ENCODE data around the gene F3. TPM values are rescaled to one million over a fixed set of nuclear protein-coding genes. Genes with fewer than 3 reads are reported as not detected.

Gene F3
- total RNA-seq, 3 donors from 2014 or later (not counting 1 experiment from before 2014, with no cell fraction given): 1.9 to 2.5 TPM; not detected in 1

DNA sequence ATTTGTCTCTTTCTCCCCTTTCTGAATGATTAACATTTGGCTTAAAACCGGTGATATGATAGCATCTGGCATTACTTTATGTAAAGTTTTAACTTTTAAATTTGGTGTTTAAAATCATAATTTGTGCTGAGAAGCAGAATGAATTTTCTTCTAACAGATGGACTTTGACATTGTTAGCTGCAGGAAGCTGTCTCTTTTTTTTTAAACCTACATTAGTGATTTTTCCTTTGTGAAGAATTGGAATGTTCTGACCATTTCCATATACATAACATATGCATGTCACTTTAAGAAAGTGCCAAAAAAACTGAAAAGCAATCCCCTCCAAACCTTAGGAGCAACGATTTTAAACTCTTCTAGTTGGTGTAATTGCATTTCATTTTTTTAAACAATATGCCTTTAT lies 22.2 kb downstream of the F3 start:
- no peaks in the 10 kb centered on the region for H3K9me3 ChIP-seq (ENCODE audit: control insufficient read depth, insufficient read depth, low read length)
- DNase-seq: no peak
- TF ChIP-seq, protein P1, sequence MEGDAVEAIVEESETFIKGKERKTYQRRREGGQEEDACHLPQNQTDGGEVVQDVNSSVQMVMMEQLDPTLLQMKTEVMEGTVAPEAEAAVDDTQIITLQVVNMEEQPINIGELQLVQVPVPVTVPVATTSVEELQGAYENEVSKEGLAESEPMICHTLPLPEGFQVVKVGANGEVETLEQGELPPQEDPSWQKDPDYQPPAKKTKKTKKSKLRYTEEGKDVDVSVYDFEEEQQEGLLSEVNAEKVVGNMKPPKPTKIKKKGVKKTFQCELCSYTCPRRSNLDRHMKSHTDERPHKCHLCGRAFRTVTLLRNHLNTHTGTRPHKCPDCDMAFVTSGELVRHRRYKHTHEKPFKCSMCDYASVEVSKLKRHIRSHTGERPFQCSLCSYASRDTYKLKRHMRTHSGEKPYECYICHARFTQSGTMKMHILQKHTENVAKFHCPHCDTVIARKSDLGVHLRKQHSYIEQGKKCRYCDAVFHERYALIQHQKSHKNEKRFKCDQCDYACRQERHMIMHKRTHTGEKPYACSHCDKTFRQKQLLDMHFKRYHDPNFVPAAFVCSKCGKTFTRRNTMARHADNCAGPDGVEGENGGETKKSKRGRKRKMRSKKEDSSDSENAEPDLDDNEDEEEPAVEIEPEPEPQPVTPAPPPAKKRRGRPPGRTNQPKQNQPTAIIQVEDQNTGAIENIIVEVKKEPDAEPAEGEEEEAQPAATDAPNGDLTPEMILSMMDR (IDR thresholded peaks at IDR 0.05): no peak

DNA sequence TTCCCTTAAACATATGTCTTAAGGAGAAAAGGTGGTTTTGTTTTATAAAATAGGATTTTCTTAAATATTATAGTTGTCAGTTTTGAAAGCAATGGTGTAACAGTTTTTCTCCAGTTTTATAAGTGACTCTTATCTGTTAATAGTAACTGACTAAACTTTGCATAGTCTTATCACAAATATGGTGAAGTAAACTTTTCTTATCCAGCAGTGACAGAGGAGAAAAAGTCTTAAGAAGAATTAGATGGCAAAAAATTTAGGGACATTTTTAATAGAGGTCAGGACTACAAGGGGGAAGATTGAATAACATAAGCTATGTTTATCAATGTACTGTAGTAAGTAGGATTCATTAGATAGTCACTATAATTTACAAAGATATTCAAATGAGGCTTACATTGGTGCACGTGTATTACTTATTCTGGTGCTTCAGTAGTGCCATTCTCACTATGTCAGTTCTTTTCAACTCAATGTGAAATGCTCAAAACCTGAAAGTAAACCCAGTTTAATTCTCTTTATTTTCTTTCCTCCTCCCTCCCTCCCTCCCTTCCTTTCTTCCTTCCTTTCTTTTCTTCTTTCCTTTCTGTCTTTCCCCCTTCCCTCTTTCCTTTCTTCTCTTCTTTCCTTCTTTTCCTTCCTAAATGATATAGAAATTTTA lies 26.1 kb downstream of the F3 start:
- Mint-ChIP-seq H3K4me1 (no peaks in the 10 kb centered on the region), H3K4me3 (no peak overlapping the region), H3K9me3 (no peaks in the 10 kb centered on the region), H3K36me3 (no peaks in the 10 kb centered on the region), H3K27me3 (ENCODE audit: low read depth in 2 of 2) (no peaks in the 10 kb centered on the region), H3K27ac (no peak overlapping the region)
- Histone ChIP-seq H3K27ac (ENCODE audit: low read length) (no peak overlapping the region), H3K27me3 (ENCODE audit: control insufficient read depth, insufficient read depth, low read length) (no peaks in the 10 kb centered on the region), H3K9me3 (ENCODE audit: control insufficient read depth, insufficient read depth, low read length) (no peaks in the 10 kb centered on the region), H3K36me3 (ENCODE audit: control insufficient read depth, insufficient read depth, low read length) (peaks cover 10% of the 10 kb centered on the region), H3K4me1 (ENCODE audit: control insufficient read depth, insufficient read depth, low read length) (no peaks in the 10 kb centered on the region), H3K4me3 (ENCODE audit: low read length) (no peak overlapping the region)
- intact Hi-C loops (cut with micrococcal nuclease): no loop called here
- no peak for DNase-seq
- ATAC-seq: no peak
- TF ChIP-seq, protein P1 (IDR thresholded peaks at IDR 0.05): no peak
- WGBS (ENCODE audit: insufficient coverage): 100% methylated on average over 1 of the region's 1 CpG

More for the DNA sequence above, 22.2 kb downstream of the F3 start:
- H3K27me3 Mint-ChIP-seq (ENCODE audit: low read depth in 2 of 2): no peaks in the 10 kb centered on the region
- H3K9me3 Mint-ChIP-seq: no peaks in the 10 kb centered on the region
- no peaks in the 10 kb centered on the region for H3K27me3 ChIP-seq (ENCODE audit: control insufficient read depth, insufficient read depth, low read length)
- no peak overlapping the region for H3K4me3 ChIP-seq (ENCODE audit: low read length)
- H3K4me1 Mint-ChIP-seq: no peaks in the 10 kb centered on the region
- H3K36me3 Mint-ChIP-seq: no peaks in the 10 kb centered on the region
- peaks cover 8% of the 10 kb centered on the region for H3K36me3 ChIP-seq (ENCODE audit: control insufficient read depth, insufficient read depth, low read length)
- 33% methylated on average over 1 of the region's 2 CpGs for WGBS (ENCODE audit: insufficient coverage)
- H3K4me1 ChIP-seq (ENCODE audit: control insufficient read depth, insufficient read depth, low read length): no peaks in the 10 kb centered on the region
- no peak overlapping the region for H3K27ac ChIP-seq (ENCODE audit: low read length)
- intact Hi-C loops (cut with micrococcal nuclease): no loop called here
- no peak overlapping the region for H3K27ac Mint-ChIP-seq
- ATAC-seq: no peak
- no peak overlapping the region for H3K4me3 Mint-ChIP-seq

DNA sequence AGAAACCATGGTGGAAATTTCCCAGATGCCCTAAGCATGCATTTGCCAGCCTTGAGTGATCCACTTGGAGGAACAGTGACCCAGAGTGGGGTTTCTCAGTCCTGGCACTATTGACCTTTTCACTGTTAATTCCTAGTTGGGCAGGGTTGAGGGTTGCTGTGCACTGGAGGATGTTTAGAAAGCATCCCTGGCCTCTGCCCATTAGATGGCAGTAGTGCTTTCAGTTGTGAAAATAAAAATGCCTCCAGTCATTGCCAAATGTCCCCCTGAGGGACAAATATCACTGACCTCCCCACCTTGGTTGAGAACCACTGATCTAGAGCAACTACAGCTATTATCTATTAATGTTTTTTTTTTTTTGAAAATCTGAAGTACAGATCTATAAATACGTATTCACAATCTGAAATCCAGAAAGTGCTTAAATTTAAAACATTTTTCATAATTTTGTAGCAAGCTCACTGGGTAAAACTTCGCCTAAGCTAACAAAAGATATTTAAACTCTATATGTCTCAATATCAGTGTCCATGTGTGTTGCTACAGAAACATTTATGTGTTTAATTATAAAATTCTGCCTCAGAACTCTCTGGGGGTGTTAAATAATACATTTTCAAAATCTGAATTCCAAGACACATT lies 27.3 kb downstream of the F3 start:
- peak in 1 of 2 donors; percentile 18 for DNase-seq
- 100% methylated on average over 2 of the region's 2 CpGs for WGBS (ENCODE audit: insufficient coverage)

More for the DNA sequence above, 27.3 kb downstream of the F3 start:
- Histone ChIP-seq H3K27me3 (ENCODE audit: control insufficient read depth, insufficient read depth, low read length) (no peaks in the 10 kb centered on the region), H3K36me3 (ENCODE audit: control insufficient read depth, insufficient read depth, low read length) (peaks cover 9% of the 10 kb centered on the region), H3K4me1 (ENCODE audit: control insufficient read depth, insufficient read depth, low read length) (no peaks in the 10 kb centered on the region), H3K27ac (ENCODE audit: low read length) (no peak overlapping the region), H3K4me3 (ENCODE audit: low read length) (no peak overlapping the region), H3K9me3 (ENCODE audit: control insufficient read depth, insufficient read depth, low read length) (no peaks in the 10 kb centered on the region)
- TF ChIP-seq, protein P1 (IDR thresholded peaks at IDR 0.05): peak; percentile 31
- Mint-ChIP-seq H3K27ac (no peak overlapping the region), H3K9me3 (no peaks in the 10 kb centered on the region), H3K36me3 (no peaks in the 10 kb centered on the region), H3K27me3 (ENCODE audit: low read depth in 2 of 2) (no peaks in the 10 kb centered on the region), H3K4me1 (no peaks in the 10 kb centered on the region), H3K4me3 (no peak overlapping the region)
- intact Hi-C loops (cut with micrococcal nuclease): loop anchor here (1.0 kb wide), 1 partner anchor 292 kb away; no protein-coding TSS in a partner anchor
- ATAC-seq: peak in 1 of 3 donors; percentile 52

All from natural killer cell (primary cell).